Stomach (tissue), 4 donors: Measurements from ENCODE around the gene CYB5R4.

Experiments
- CTCF ChIP-seq, 7 experiments: fragments of 450-650 bp in 4 of 7; fragments of 200-600 bp in 3 of 7; sonication (generic) in 3 of 7; IDR thresholded peaks; one replicate each; pipeline ENCODE4 v1.5.1; 2016 to 2019; ENCODE audit warnings: antibody characterized with exemption in 7 of 7, control low read depth in 2 of 7, mild to moderate bottlenecking in 1 of 7
- POLR2A ChIP-seq, 4 donors: fragments of 450-650 bp; IDR thresholded peaks; one replicate each; pipeline ENCODE4 v1.6.1; 2016; ENCODE audit warnings: antibody characterized with exemption in 4 of 4, control low read depth in 2 of 4, mild to moderate bottlenecking in 1 of 4, moderate library complexity in 1 of 4
- POLR2AphosphoS5 ChIP-seq, 3 donors: sonication (generic); formaldehyde crosslinking; IDR thresholded peaks; one replicate each; pipeline ENCODE4 v1.6.1; 2016; ENCODE audit warnings: antibody characterized with exemption in 3 of 3

GRCh38 chr6:84007871-84008270 lies 148.4 kb downstream of the CYB5R4 start:
- no peak for TF ChIP-seq POLR2AphosphoS5 (IDR thresholded peaks at IDR 0.05)
- TF ChIP-seq CTCF (IDR thresholded peaks at IDR 0.05): no peak
- no peak for TF ChIP-seq POLR2A (IDR thresholded peaks at IDR 0.05)
